ENCODE results near the gene HM13.
"Not testable (repeated sequence)": the region's sequence is repeated elsewhere in the genome, so short reads cannot be mapped to it uniquely, and the experiment has no call there.

Gene HM13

GRCh38 chr20:31539636-31540035 lies 25.4 kb downstream of the HM13 start:
- H3K27me3 ChIP-seq (ENCODE audit: insufficient read depth, low read length); H3K4me1 ChIP-seq (ENCODE audit: insufficient read depth, low read length); H3K4me3 ChIP-seq (ENCODE audit: low read length); H3K9me3 ChIP-seq (ENCODE audit: low read length); H2AFZ ChIP-seq (ENCODE audit: low read depth, low read length): not testable (repeated sequence)
- H3K36me3 ChIP-seq (ENCODE audit: insufficient read depth, low read length) = peaks cover 51% of the 10 kb centered on the region

GRCh38 chr20:31540406-31540805 lies 26.2 kb downstream of the HM13 start:
- Histone ChIP-seq H3K4me3 (ENCODE audit: low read length) (no peak overlapping the region), H3K9me3 (ENCODE audit: low read length) (no peaks in the 10 kb centered on the region), H3K36me3 (ENCODE audit: insufficient read depth, low read length) (peaks cover 47% of the 10 kb centered on the region), H3K4me1 (ENCODE audit: insufficient read depth, low read length) (no peaks in the 10 kb centered on the region), H2AFZ (ENCODE audit: low read depth, low read length) (no peak overlapping the region), H3K27me3 (ENCODE audit: insufficient read depth, low read length) (no peaks in the 10 kb centered on the region)

- Histone ChIP-seq H3K4me1 (ENCODE audit: insufficient read depth, low read length) (no peaks in the 10 kb centered on the region), H2AFZ (ENCODE audit: low read depth, low read length) (no peak overlapping the region), H3K36me3 (ENCODE audit: insufficient read depth, low read length) (peaks cover 33% of the 10 kb centered on the region), H3K4me3 (ENCODE audit: low read length) (no peak overlapping the region), H3K9me3 (ENCODE audit: low read length) (no peaks in the 10 kb centered on the region), H3K27me3 (ENCODE audit: insufficient read depth, low read length) (no peaks in the 10 kb centered on the region)
Observed at GRCh38 chr20:31542201-31542842, 28.1 kb downstream of the HM13 start.

GRCh38 chr20:31542963-31543362 lies 28.7 kb downstream of the HM13 start:
- no peaks in the 10 kb centered on the region for H3K4me1 ChIP-seq (ENCODE audit: insufficient read depth, low read length)
- H3K9me3 ChIP-seq (ENCODE audit: low read length) = no peaks in the 10 kb centered on the region
- no peaks in the 10 kb centered on the region for H3K27me3 ChIP-seq (ENCODE audit: insufficient read depth, low read length)
- no peak overlapping the region for H2AFZ ChIP-seq (ENCODE audit: low read depth, low read length)
- H3K4me3 ChIP-seq (ENCODE audit: low read length) = no peak overlapping the region
- peaks cover 32% of the 10 kb centered on the region for H3K36me3 ChIP-seq (ENCODE audit: insufficient read depth, low read length)

GRCh38 chr20:31543966-31544598 lies 29.8 kb downstream of the HM13 start:
- H3K4me3 ChIP-seq (ENCODE audit: low read length) = no peak overlapping the region
- peaks cover 5% of the 10 kb centered on the region for H3K4me1 ChIP-seq (ENCODE audit: insufficient read depth, low read length)
- no peaks in the 10 kb centered on the region for H3K9me3 ChIP-seq (ENCODE audit: low read length)
- H3K27me3 ChIP-seq (ENCODE audit: insufficient read depth, low read length) = no peaks in the 10 kb centered on the region
- peaks cover 25% of the 10 kb centered on the region for H3K36me3 ChIP-seq (ENCODE audit: insufficient read depth, low read length)
- no peak overlapping the region for H2AFZ ChIP-seq (ENCODE audit: low read depth, low read length)

- Histone ChIP-seq H3K4me3 (ENCODE audit: low read length) (no peak overlapping the region), H3K27me3 (ENCODE audit: insufficient read depth, low read length) (no peaks in the 10 kb centered on the region), H3K36me3 (ENCODE audit: insufficient read depth, low read length) (peaks cover 27% of the 10 kb centered on the region), H2AFZ (ENCODE audit: low read depth, low read length) (no peak overlapping the region), H3K9me3 (ENCODE audit: low read length) (no peaks in the 10 kb centered on the region), H3K4me1 (ENCODE audit: insufficient read depth, low read length) (peaks cover 5% of the 10 kb centered on the region)
Observed at GRCh38 chr20:31544600-31544999, 30.4 kb downstream of the HM13 start.

GRCh38 chr20:31545621-31546040 lies 31.4 kb downstream of the HM13 start:
- H3K4me3 ChIP-seq (ENCODE audit: low read length); H3K9me3 ChIP-seq (ENCODE audit: low read length); H3K27me3 ChIP-seq (ENCODE audit: insufficient read depth, low read length); H3K4me1 ChIP-seq (ENCODE audit: insufficient read depth, low read length); H2AFZ ChIP-seq (ENCODE audit: low read depth, low read length): not testable (repeated sequence)
- H3K36me3 ChIP-seq (ENCODE audit: insufficient read depth, low read length) = peaks cover 27% of the 10 kb centered on the region

- Histone ChIP-seq H3K27me3 (ENCODE audit: insufficient read depth, low read length) (no peaks in the 10 kb centered on the region), H2AFZ (ENCODE audit: low read depth, low read length) (no peak overlapping the region), H3K36me3 (ENCODE audit: insufficient read depth, low read length) (peaks cover 38% of the 10 kb centered on the region), H3K4me1 (ENCODE audit: insufficient read depth, low read length) (peaks cover 5% of the 10 kb centered on the region), H3K4me3 (ENCODE audit: low read length) (peak overlapping the region; percentile 91), H3K9me3 (ENCODE audit: low read length) (no peaks in the 10 kb centered on the region)
Observed at GRCh38 chr20:31547017-31547675, 32.9 kb downstream of the HM13 start.

- Histone ChIP-seq H3K27me3 (ENCODE audit: insufficient read depth, low read length) (no peaks in the 10 kb centered on the region), H3K9me3 (ENCODE audit: low read length) (no peaks in the 10 kb centered on the region), H3K4me1 (ENCODE audit: insufficient read depth, low read length) (peaks cover 5% of the 10 kb centered on the region), H3K4me3 (ENCODE audit: low read length) (peak overlapping the region; percentile 91), H3K36me3 (ENCODE audit: insufficient read depth, low read length) (peaks cover 44% of the 10 kb centered on the region), H2AFZ (ENCODE audit: low read depth, low read length) (no peak overlapping the region)
Observed at GRCh38 chr20:31547720-31548298, 33.6 kb downstream of the HM13 start.

GRCh38 chr20:31548820-31549512 lies 34.7 kb downstream of the HM13 start:
- no peak overlapping the region for H3K4me3 ChIP-seq (ENCODE audit: low read length)
- no peaks in the 10 kb centered on the region for H3K9me3 ChIP-seq (ENCODE audit: low read length)
- no peak overlapping the region for H2AFZ ChIP-seq (ENCODE audit: low read depth, low read length)
- peaks cover 5% of the 10 kb centered on the region for H3K4me1 ChIP-seq (ENCODE audit: insufficient read depth, low read length)
- peaks cover 50% of the 10 kb centered on the region for H3K36me3 ChIP-seq (ENCODE audit: insufficient read depth, low read length)
- H3K27me3 ChIP-seq (ENCODE audit: insufficient read depth, low read length) = no peaks in the 10 kb centered on the region

GRCh38 chr20:31549513-31549880 lies 35.3 kb downstream of the HM13 start:
- no peaks in the 10 kb centered on the region for H3K9me3 ChIP-seq (ENCODE audit: low read length)
- peaks cover 50% of the 10 kb centered on the region for H3K36me3 ChIP-seq (ENCODE audit: insufficient read depth, low read length)
- no peaks in the 10 kb centered on the region for H3K27me3 ChIP-seq (ENCODE audit: insufficient read depth, low read length)
- no peak overlapping the region for H2AFZ ChIP-seq (ENCODE audit: low read depth, low read length)
- no peak overlapping the region for H3K4me3 ChIP-seq (ENCODE audit: low read length)
- H3K4me1 ChIP-seq (ENCODE audit: insufficient read depth, low read length) = peaks cover 5% of the 10 kb centered on the region

- Histone ChIP-seq H2AFZ (ENCODE audit: low read depth, low read length) (no peak overlapping the region), H3K36me3 (ENCODE audit: insufficient read depth, low read length) (peaks cover 56% of the 10 kb centered on the region), H3K4me1 (ENCODE audit: insufficient read depth, low read length) (peaks cover 5% of the 10 kb centered on the region), H3K4me3 (ENCODE audit: low read length) (no peak overlapping the region), H3K27me3 (ENCODE audit: insufficient read depth, low read length) (no peaks in the 10 kb centered on the region), H3K9me3 (ENCODE audit: low read length) (no peaks in the 10 kb centered on the region)
Observed at GRCh38 chr20:31550099-31550498, 35.9 kb downstream of the HM13 start.
